GM06990 (cell line): Measurements from ENCODE around the gene CDH22.

Experiments used
- DNase-seq: peaks from one replicate; pipeline ENCODE4 v3.0.0-alpha.2; 2011; ENCODE audit not compliant: insufficient read length; ENCODE audit errors: extremely low read depth
- H3K27me3 ChIP-seq: replicated peaks from 2 replicates; pipeline ENCODE4 v1.6.0; 2011; ENCODE audit warnings: low read length; ENCODE audit not compliant: control insufficient read depth, insufficient read depth
- H3K36me3 ChIP-seq: 2 replicates; pipeline ENCODE4 v1.5.1; 2011; ENCODE audit warnings: low read length; ENCODE audit not compliant: control insufficient read depth, insufficient read depth
- H3K4me3 ChIP-seq: replicated peaks from 2 replicates; pipeline ENCODE4 v1.5.1; 2011; ENCODE audit warnings: low read depth, mild to moderate bottlenecking, control low read depth, low read length
- CTCF ChIP-seq: IDR thresholded peaks from 2 replicates; pipeline ENCODE4 v1.5.1; 2011; ENCODE audit warnings: low read length, control low read depth, mild to moderate bottlenecking, inconsistent platforms; ENCODE audit not compliant: insufficient read depth, poor library complexity, severe bottlenecking

Gene CDH22

GRCh38 chr20:46279103-46279502 lies 29.2 kb downstream of the CDH22 start:
- no peak for DNase-seq
- Histone ChIP-seq H3K27me3 (no peaks in the 10 kb centered on the region; the same call in none of the 2 replicates), H3K36me3 (no peaks in the 10 kb centered on the region), H3K4me3 (no peak overlapping the region)
- no peak for TF ChIP-seq CTCF

GRCh38 chr20:46277602-46278001 lies 30.7 kb downstream of the CDH22 start:
- H3K27me3 ChIP-seq = no peaks in the 10 kb centered on the region; the same call in 1 of the 2 replicates
- no peak for TF ChIP-seq CTCF

GRCh38 chr20:46276531-46276930 lies 31.8 kb downstream of the CDH22 start:
- no peak for TF ChIP-seq CTCF
- Histone ChIP-seq H3K36me3 (no peaks in the 10 kb centered on the region), H3K4me3 (no peak overlapping the region), H3K27me3 (no peaks in the 10 kb centered on the region; the same call in 1 of the 2 replicates)
- no peak for DNase-seq

More at GRCh38 chr20:46277602-46278001, 30.7 kb downstream of the CDH22 start:
- DNase-seq = no peak
- no peak overlapping the region for H3K4me3 ChIP-seq
- H3K36me3 ChIP-seq = no peaks in the 10 kb centered on the region

GRCh38 chr20:46275091-46275490 lies 33.2 kb downstream of the CDH22 start:
- Histone ChIP-seq H3K4me3 (no peak overlapping the region), H3K36me3 (no peaks in the 10 kb centered on the region), H3K27me3 (no peaks in the 10 kb centered on the region; the same call in 1 of the 2 replicates)
- DNase-seq = no peak
- no peak for TF ChIP-seq CTCF

- no peak for DNase-seq
- no peak for TF ChIP-seq CTCF
- Histone ChIP-seq H3K36me3 (no peaks in the 10 kb centered on the region), H3K4me3 (no peak overlapping the region), H3K27me3 (no peaks in the 10 kb centered on the region; the same call in 1 of the 2 replicates)
These were observed 34.6 kb downstream of the CDH22 start for GRCh38 chr20:46273717-46274116.
